Hepatocyte (in vitro differentiated cells): ENCODE results near the gene BCL2L1. TPM values are rescaled to one million over a fixed set of nuclear protein-coding genes. Genes with fewer than 3 reads are reported as not detected.

Source experiments
- DNase-seq: peaks from one replicate; pipeline ENCODE4 v3.0.0-alpha.2; 2016; ENCODE audit warnings: low spot score
- H2AFZ ChIP-seq: fragments of 200-600 bp; sonication (generic); 2 replicates; pipeline ENCODE4 v1.6.0; 2016; ENCODE audit warnings: antibody characterized with exemption, mild to moderate bottlenecking
- H3K27ac ChIP-seq: fragments of 200-600 bp; sonication (generic); 2 replicates; pipeline ENCODE4 v1.5.1; 2016; ENCODE audit warnings: mild to moderate bottlenecking
- H3K27me3 ChIP-seq: fragments of 200-600 bp; sonication (generic); 2 replicates; pipeline ENCODE4 v1.6.1; 2016
- H3K36me3 ChIP-seq: fragments of 200-600 bp; sonication (generic); replicated peaks from 2 replicates; pipeline ENCODE4 v1.5.1; 2016; ENCODE audit warnings: low read depth; ENCODE audit not compliant: insufficient read depth
- H3K4me1 ChIP-seq: fragments of 200-600 bp; sonication (generic); 2 replicates; pipeline ENCODE4 v1.5.1; 2016; ENCODE audit warnings: mild to moderate bottlenecking, moderate library complexity; ENCODE audit not compliant: insufficient read depth
- H3K4me2 ChIP-seq: fragments of 200-600 bp; sonication (generic); 2 replicates; pipeline ENCODE4 v1.6.0; 2016
- H3K4me3 ChIP-seq: fragments of 200-600 bp; sonication (generic); 2 replicates; pipeline ENCODE4 v1.5.1; 2016; ENCODE audit warnings: mild to moderate bottlenecking
- H3K79me2 ChIP-seq: fragments of 200-600 bp; sonication (generic); 2 replicates; pipeline ENCODE4 v1.6.0; 2017; ENCODE audit warnings: mild to moderate bottlenecking
- H3K9me2 ChIP-seq: fragments of 200-600 bp; sonication (generic); replicated peaks from 2 replicates; pipeline ENCODE4 v1.6.0; 2017; ENCODE audit warnings: mild to moderate bottlenecking; ENCODE audit not compliant: insufficient read depth
- H3K9me3 ChIP-seq: fragments of 200-600 bp; sonication (generic); 2 replicates; pipeline ENCODE4 v1.5.1; 2016; ENCODE audit warnings: low read depth, mild to moderate bottlenecking
- H4K20me1 ChIP-seq: fragments of 200-600 bp; sonication (generic); 2 replicates; pipeline ENCODE4 v1.6.0; 2016; ENCODE audit warnings: mild to moderate bottlenecking; ENCODE audit not compliant: insufficient read depth, poor library complexity, severe bottlenecking
- EZH2 ChIP-seq: fragments of 200-600 bp; sonication (generic); IDR thresholded peaks from 2 replicates; pipeline ENCODE4 v1.6.1; 2016; ENCODE audit warnings: antibody characterized with exemption, mild to moderate bottlenecking, borderline replicate concordance
- EZH2phosphoT487 ChIP-seq: fragments of 200-600 bp; sonication (generic); IDR thresholded peaks from one replicate; pipeline ENCODE4 v1.6.1; 2018; ENCODE audit warnings: antibody characterized with exemption, mild to moderate bottlenecking, low read depth, moderate library complexity; ENCODE audit not compliant: unreplicated experiment, severe bottlenecking
- whole genome bisulfite sequencing: methylation state at CpG from one replicate; pipeline ENCODE4 v1.1.6; 2016; ENCODE audit warnings: low lambda C conversion rate; ENCODE audit errors: missing lambda C conversion rate; 5-methylcytosine and 5-hydroxymethylcytosine counted together
- polyA plus RNA-seq: library from polyadenylated mRNA; unstranded; fragments of >200 nt; fragmentation: Nextera tagmentation; extraction: Ambion mirVana; gene quantifications from 2 replicates; pipeline ENCODE4 v1.2.1, GENCODE V29; 2016
- total RNA-seq: library from RNA; depleted of rRNA; stranded (reverse); fragments of >200 nt; gene quantifications from 2 replicates; pipeline ENCODE4 v1.2.3, GENCODE V29; 2014
- TF ChIP-seq, protein P1 (sequence below): fragments of 200-600 bp; sonication (generic); IDR thresholded peaks from 2 replicates; pipeline ENCODE4 v1.5.1; 2016; ENCODE audit warnings: antibody characterized with exemption, mild to moderate bottlenecking; ENCODE audit not compliant: poor library complexity

BCL2L1 gene
- total and polyA plus RNA-seq, 2 experiments from 2014 or later: 104 to 139 TPM

DNA sequence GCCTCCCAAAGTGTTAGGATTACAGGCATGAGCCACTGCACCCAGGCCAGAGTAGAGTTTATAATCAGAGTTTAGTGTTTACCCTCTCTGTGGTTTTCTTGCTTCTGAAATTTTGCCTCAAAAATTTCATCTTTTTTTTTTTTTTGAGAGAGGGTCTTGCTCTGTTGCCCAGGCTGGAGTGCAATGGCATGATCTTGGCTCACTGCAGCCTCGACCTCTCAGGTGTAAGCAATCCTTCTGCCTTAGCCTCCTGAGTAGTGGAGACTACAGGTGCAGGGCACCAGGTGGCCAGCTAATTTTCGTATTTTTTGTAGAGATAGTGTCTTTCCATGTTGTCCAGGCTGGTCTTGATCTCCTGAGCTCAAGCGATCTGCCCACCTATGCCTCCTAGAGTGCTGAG is 45.1 kb upstream of the BCL2L1 start:
- TF ChIP-seq EZH2phosphoT487 (no peak), EZH2 (no peak)
- TF ChIP-seq, protein P1, sequence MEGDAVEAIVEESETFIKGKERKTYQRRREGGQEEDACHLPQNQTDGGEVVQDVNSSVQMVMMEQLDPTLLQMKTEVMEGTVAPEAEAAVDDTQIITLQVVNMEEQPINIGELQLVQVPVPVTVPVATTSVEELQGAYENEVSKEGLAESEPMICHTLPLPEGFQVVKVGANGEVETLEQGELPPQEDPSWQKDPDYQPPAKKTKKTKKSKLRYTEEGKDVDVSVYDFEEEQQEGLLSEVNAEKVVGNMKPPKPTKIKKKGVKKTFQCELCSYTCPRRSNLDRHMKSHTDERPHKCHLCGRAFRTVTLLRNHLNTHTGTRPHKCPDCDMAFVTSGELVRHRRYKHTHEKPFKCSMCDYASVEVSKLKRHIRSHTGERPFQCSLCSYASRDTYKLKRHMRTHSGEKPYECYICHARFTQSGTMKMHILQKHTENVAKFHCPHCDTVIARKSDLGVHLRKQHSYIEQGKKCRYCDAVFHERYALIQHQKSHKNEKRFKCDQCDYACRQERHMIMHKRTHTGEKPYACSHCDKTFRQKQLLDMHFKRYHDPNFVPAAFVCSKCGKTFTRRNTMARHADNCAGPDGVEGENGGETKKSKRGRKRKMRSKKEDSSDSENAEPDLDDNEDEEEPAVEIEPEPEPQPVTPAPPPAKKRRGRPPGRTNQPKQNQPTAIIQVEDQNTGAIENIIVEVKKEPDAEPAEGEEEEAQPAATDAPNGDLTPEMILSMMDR: no peak
- Histone ChIP-seq H3K79me2 (peaks cover 9% of the 10 kb centered on the region), H3K4me3 (no peak overlapping the region), H3K36me3 (no peaks in the 10 kb centered on the region), H3K27me3 (no peaks in the 10 kb centered on the region), H3K4me2 (no peak overlapping the region), H3K27ac (no peak overlapping the region), H3K9me2 (no peaks in the 10 kb centered on the region), H3K9me3 (no peaks in the 10 kb centered on the region), H3K4me1 (no peaks in the 10 kb centered on the region), H2AFZ (no peak overlapping the region), H4K20me1 (no peaks in the 10 kb centered on the region)
- DNase-seq: no peak
- 92% methylated on average over 3 of the region's 3 CpGs for whole genome bisulfite sequencing

DNA sequence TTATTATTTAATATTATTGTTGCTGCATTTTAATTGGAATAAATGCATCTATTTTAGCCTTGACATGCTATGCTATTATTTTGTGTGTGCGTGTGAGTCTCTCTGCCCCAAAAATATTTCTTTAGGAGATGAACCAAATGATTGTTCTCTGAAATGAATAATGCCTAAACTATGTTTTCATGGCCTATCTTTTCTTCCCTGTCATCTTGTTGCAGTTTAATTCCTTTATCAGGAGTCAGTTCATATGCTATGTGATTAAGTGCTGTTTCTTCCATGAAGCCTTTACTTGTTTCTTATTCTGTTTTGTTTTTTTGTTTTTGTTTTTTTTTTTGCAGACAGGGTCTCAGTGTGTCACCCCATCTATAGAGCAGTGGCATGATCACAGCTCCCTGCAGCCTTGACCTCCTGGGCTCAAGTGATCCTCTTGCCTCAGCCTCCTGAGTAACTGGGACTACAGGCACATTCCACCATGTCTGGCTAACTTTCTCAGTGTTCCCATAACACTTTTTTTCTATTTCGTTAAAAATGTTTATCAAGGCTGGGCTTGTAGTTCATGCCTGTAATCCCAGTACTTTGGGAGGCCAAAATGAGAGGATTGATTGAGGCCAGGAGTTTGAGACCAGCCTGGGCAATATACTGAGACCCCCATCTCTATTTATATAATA is 42.1 kb upstream of the BCL2L1 start:
- no peaks in the 10 kb centered on the region for H3K9me3 ChIP-seq
- no peak overlapping the region for H3K27ac ChIP-seq
- peaks cover 21% of the 10 kb centered on the region for H3K79me2 ChIP-seq
- H3K4me1 ChIP-seq: no peaks in the 10 kb centered on the region
- H3K4me2 ChIP-seq: no peak overlapping the region
- no peaks in the 10 kb centered on the region for H4K20me1 ChIP-seq
- H3K36me3 ChIP-seq: no peaks in the 10 kb centered on the region
- H3K9me2 ChIP-seq: no peaks in the 10 kb centered on the region
- 88% methylated on average over 2 of the region's 2 CpGs for WGBS
- no peak for DNase-seq
- H3K4me3 ChIP-seq: no peak overlapping the region
- TF ChIP-seq, protein P1: no peak
- TF ChIP-seq EZH2phosphoT487 (no peak), EZH2 (no peak)
- H3K27me3 ChIP-seq: no peaks in the 10 kb centered on the region
- no peak overlapping the region for H2AFZ ChIP-seq

DNA sequence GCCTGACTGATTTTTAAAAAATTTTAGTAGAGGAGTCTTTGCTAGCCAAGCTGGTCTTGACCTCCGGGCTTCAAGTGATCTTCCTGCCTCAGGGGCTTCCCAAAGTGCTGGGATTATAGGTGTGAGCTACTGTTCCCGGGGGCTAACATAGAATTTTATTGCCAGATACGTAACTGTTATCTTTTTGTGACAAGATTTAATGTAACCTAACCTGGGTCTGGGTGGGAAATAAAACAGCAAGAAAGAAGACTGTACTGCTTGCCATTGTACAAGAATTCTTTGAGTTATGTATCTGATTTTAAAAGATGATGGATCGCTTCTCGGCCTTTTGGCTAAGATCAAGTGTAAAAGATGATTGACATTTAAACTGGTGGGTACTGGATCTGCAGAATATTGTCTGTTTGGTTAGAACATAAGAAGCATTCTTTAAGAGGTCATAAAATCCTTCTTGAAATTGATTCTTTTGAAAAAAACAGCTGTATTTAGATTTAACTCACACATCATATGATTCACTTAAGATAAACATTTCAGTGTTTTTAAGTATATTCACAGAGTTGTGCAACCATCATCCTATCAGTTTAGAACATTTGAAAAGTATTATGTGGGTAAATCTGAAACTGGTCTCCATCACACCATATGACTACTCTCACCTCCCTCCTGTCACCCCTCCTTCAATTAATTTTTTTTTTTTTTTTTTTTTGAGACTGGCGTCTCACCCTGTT is 38.0 kb upstream of the BCL2L1 start:
- H3K36me3 ChIP-seq: no peaks in the 10 kb centered on the region
- no peak for DNase-seq
- no peak overlapping the region for H3K4me3 ChIP-seq
- no peak overlapping the region for H3K27ac ChIP-seq
- H3K27me3 ChIP-seq: no peaks in the 10 kb centered on the region
- H3K4me1 ChIP-seq: no peaks in the 10 kb centered on the region
- 82% methylated on average over 6 of the region's 6 CpGs for WGBS
- H3K9me3 ChIP-seq: no peaks in the 10 kb centered on the region
- H2AFZ ChIP-seq: no peak overlapping the region
- H3K9me2 ChIP-seq: no peaks in the 10 kb centered on the region
- no peak for TF ChIP-seq EZH2phosphoT487
- H4K20me1 ChIP-seq: no peaks in the 10 kb centered on the region
- no peak overlapping the region for H3K4me2 ChIP-seq
- H3K79me2 ChIP-seq: peaks cover 40% of the 10 kb centered on the region

DNA sequence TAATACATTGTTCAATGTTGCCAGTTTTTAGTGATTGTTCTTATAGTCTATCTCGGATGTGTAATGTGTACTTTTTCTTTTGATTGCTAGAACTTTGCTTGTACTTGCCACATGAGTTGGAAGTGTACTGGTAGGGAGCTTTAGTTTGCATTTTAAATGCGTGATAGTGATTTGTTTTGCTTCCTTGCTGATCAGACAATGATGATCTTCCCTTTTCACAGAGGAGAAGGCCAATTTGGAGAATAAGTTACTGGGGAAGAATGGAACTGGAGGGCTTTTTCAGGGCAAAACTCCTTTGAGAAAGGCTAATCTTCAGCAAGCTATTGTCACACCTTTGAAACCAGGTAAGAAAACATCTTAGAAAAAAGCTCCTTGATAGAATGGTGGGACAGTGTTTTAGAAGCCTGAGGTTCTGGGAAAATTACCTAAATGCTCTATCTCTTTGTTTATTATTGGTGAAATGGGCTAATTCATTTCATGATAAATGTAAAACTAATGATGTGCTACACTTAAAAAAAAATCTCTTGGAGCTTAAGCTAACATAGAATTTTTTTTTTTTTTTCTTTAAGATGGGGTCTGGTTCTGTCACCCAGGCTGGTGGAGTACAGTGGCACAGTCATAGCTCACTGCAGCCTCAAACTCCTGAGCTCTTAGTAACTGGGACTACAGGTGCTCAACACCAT is 37.3 kb upstream of the BCL2L1 start:
- no peaks in the 10 kb centered on the region for H3K36me3 ChIP-seq
- H3K9me2 ChIP-seq: no peaks in the 10 kb centered on the region
- no peaks in the 10 kb centered on the region for H3K9me3 ChIP-seq
- H3K4me1 ChIP-seq: no peaks in the 10 kb centered on the region
- H3K27ac ChIP-seq: no peak overlapping the region
- peak overlapping the region; percentile 21 for H2AFZ ChIP-seq
- no peak overlapping the region for H3K4me3 ChIP-seq
- no peaks in the 10 kb centered on the region for H3K27me3 ChIP-seq
- no peak for TF ChIP-seq EZH2phosphoT487
- TF ChIP-seq EZH2: no peak
- TF ChIP-seq, protein P1: no peak
- no peaks in the 10 kb centered on the region for H4K20me1 ChIP-seq
- 73% methylated on average over 2 of the region's 2 CpGs for WGBS
- DNase-seq: no peak
- peaks cover 45% of the 10 kb centered on the region for H3K79me2 ChIP-seq
- H3K4me2 ChIP-seq: peak overlapping the region; percentile 3
